Stimulated activated naive CD4-positive, alpha-beta T cell (primary cell): Measurements from ENCODE around the gene HLA-F.

Experiments used
- DNase-seq, 6 experiments: peaks; one replicate each; lab custom pipeline; 2025; lab: John Stamatoyannopoulos, UW

Gene HLA-F

DNA sequence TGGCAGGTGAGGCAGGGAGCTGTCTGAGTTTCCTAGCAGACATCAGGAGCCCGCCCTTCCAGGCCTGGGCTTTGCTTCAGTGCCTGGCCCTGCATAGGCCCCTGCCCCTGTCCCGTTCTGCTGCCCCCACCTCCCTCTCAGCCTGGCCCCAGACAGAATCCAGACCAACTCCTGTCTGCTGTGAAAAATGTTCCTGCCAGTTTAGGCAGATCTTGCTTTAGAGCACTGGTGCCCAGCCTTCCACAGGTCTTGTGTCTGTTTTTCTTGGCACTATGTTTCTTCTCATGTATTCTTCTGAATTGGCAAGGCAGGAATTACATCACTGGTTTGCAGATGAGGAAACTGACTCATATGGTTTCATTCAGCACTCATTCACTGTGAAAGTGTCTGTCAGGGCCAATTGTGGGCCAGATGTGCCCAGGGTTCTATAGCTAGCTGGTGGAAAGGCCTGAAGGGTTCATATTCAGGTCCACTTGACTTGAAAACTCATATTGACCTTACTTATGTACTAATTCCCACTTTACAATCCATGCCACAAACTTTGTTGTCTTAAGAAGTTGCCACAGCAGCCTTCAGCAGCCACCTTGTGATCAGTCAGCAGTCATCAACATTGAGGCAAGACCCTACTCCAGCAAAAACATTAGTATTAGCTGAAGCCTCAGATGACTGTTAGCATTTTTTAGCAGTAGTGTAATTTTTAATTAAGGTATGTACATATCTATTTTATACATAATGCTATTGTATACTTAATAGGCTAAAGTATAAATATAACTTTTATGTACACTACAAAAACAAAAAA is 40.5 kb downstream of the HLA-F start:
- no peak for DNase-seq

DNA sequence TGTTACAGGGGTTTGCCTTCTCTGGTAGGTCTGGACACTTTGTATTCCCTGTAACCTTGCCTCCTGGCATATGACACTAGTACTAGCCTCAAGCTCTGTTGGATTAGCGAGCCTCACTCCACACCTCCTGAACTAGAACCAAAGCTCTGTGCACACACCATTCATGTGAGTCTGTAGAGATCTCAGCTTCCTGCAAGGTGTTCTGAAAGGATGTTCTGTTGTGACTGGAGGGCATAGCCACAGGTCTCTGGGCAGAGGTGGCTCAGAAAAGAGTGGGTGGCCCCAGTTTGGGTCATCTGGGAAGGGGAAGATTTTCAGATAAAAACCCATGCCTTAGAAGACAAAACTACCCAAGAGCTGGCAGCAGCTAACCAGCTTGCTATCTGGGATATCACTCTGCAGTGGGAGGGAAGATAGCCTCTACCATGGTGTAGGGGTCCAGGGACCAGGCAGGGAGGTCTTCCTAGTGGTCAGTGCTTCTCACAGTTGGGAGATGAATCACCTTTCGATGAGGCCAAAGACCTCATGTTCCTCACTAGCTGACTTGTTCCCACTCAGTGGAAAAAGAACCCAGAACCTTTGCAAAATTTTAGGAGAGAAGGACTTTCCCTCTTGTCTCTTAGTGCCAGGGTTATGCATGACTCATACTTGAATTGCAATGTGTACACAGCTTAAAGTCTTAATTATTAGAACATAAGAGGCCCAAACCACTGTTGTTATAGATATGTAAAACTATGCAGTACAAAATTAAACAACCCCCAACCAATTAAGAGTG is 41.4 kb downstream of the HLA-F start:
- no peak for DNase-seq

DNA sequence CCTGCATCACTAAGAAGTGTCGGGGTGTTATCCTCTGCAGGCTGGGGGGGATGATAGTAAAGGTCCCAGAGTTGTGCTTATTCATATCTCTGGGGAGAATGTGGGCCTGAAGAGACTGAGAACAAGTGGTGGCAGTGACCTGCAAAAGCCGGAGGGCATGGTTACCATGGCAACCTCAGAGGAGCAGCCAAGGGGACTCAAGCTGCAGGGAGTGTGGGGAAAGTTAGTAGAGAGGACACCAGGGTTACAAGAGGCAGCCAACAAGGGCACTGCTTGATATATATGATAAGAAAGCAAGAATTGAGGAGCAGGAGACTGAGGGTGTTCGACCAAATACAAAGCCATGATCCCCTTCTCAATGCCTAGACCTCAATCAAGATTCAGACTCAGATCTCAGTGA is 46.1 kb downstream of the HLA-F start:
- DNase-seq, result no peak

DNA sequence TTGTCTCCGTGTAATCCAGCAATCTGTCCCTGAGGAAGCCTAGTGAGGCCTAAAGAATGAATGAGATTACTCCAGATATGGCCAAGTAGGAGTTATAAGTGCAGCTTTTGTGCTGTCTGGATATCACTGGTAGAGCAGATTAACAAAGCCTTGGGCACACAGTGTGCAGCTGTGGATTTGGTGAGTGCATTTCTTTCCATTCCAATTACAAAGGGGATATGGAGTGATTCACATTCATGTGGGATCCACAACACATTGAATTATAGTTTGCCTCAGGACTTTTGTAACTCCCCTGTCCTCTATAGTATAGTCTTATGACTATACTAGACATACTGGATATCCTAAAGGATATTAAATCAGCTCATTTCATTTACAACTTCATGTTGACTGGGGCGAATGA is 47.1 kb downstream of the HLA-F start:
- no peak for DNase-seq

DNA sequence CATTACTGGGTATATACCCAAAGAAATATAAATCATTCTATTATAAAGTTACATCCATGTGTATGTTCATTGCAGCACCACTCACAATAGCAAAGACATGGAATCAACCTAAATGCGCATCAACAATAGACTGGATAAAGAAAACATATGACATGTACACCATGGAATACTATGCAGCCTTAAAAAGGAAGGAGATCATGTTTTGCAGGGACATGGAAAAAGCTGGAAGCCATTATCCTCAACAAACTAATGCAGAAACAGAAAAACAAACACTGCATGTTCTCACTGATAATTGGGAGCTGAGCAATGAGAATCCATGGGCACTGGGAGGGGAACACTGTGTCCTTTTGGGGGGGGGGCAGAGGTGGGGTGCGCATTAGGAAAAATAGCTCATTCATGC is 53.5 kb downstream of the HLA-F start:
- no peak for DNase-seq
